Endothelial cell of umbilical vein (primary cell): ENCODE measurements around the gene KRTAP13-2. TPM values are rescaled to one million over a fixed set of nuclear protein-coding genes. Genes with fewer than 3 reads are reported as not detected.

Experiments
- BruUV-seq: library from RNA; stranded (reverse); fragments of 400-500 nt; replicated peaks from 2 replicates; lab custom pipeline; 2021; lab: Mats Ljungman, UMichigan
- CTCF ChIA-PET: fragments of 300-600, 350-600 bp; sonication (Branson Sonifier 250); formaldehyde crosslinking; loops from one replicate; lab custom pipeline; 2021; ENCODE audit warnings: antibody characterized with exemption, inconsistent platforms; lab: Charles Lee
- POLR2A ChIA-PET: fragments of 300-600, 350-600 bp; sonication (Branson Sonifier 250); formaldehyde crosslinking; loops from one replicate; lab custom pipeline; 2021; ENCODE audit warnings: antibody characterized with exemption, inconsistent platforms; lab: Charles Lee
- DNase-seq: peaks from one replicate; pipeline ENCODE4 v3.0.0-alpha.2; 2011; ENCODE audit warnings: low read depth, low spot score
- FAIRE-seq: peaks from 2 replicates; lab custom pipeline; 2011; peaks lifted over from hg19 to GRCh38; lab: Jason Lieb, UNC
- H2AFZ ChIP-seq: 2 replicates; pipeline ENCODE4 v1.6.0; 2012; ENCODE audit warnings: low read depth, low read length, control low read depth, inconsistent platforms
- H3K27ac ChIP-seq: 2 replicates; pipeline ENCODE4 v1.5.1; 2011; ENCODE audit warnings: low read depth, mild to moderate bottlenecking, control low read depth, low read length, moderate library complexity; ENCODE audit not compliant: insufficient read depth
- H3K27me3 ChIP-seq, 2 experiments: 2 replicates each; pipeline versions ENCODE4 v1.6.0 to v1.6.1; 2011; ENCODE audit warnings: low read length in 2 of 2, mixed read lengths in 1 of 2; ENCODE audit not compliant: control insufficient read depth in 2 of 2, insufficient read depth in 2 of 2
- H3K36me3 ChIP-seq, 2 experiments: 2 replicates in 1 of 2; 3 replicates in 1 of 2; pipeline ENCODE4 v1.5.1; 2011; ENCODE audit warnings: low read length in 2 of 2, mild to moderate bottlenecking in 1 of 2, moderate library complexity in 1 of 2; ENCODE audit not compliant: control insufficient read depth in 2 of 2, insufficient read depth in 2 of 2; ENCODE audit errors: extremely low read depth in 1 of 2
- H3K4me1 ChIP-seq: 3 replicates; pipeline ENCODE4 v1.5.1; 2011; ENCODE audit warnings: mild to moderate bottlenecking, low read length; ENCODE audit not compliant: control insufficient read depth, insufficient read depth; ENCODE audit errors: extremely low read depth
- H3K4me2 ChIP-seq: 2 replicates; pipeline ENCODE4 v1.6.1; 2011; ENCODE audit warnings: low read length, control low read depth, mixed read lengths; ENCODE audit not compliant: insufficient read depth
- H3K4me3 ChIP-seq, 3 experiments: fragments of 200-600 bp in 1 of 3; sonication (generic), shearing (Covaris generic) in 1 of 3; replicated peaks in 1 of 3; 2 replicates each; pipeline ENCODE4 v1.5.1; 2011 to 2016; ENCODE audit warnings: control low read depth in 3 of 3, low read length in 3 of 3, mild to moderate bottlenecking in 2 of 3, inconsistent platforms in 1 of 3, low read depth in 1 of 3, moderate library complexity in 1 of 3; ENCODE audit not compliant: insufficient read depth in 1 of 3
- H3K79me2 ChIP-seq: 2 replicates; pipeline ENCODE4 v1.6.0; 2012; ENCODE audit warnings: low read length, inconsistent platforms; ENCODE audit not compliant: control insufficient read depth, insufficient read depth
- H3K9ac ChIP-seq: replicated peaks from 2 replicates; pipeline ENCODE3; 2011; ENCODE audit warnings: low read length, control low read depth; ENCODE audit not compliant: insufficient read depth; ENCODE audit errors: extremely low read depth
- H3K9me1 ChIP-seq: replicated peaks from 3 replicates; pipeline ENCODE4 v1.6.0; 2011; ENCODE audit warnings: mild to moderate bottlenecking, low read length; ENCODE audit not compliant: control insufficient read depth, insufficient read depth; ENCODE audit errors: extremely low read depth
- H3K9me3 ChIP-seq: replicated peaks from 2 replicates; pipeline ENCODE4 v1.5.1; 2012; ENCODE audit warnings: low read length, inconsistent platforms; ENCODE audit not compliant: control insufficient read depth, insufficient read depth
- H4K20me1 ChIP-seq: replicated peaks from 2 replicates; pipeline ENCODE3; 2011; ENCODE audit warnings: mild to moderate bottlenecking, low read length; ENCODE audit not compliant: control insufficient read depth, insufficient read depth; ENCODE audit errors: extremely low read depth
- EZH2 ChIP-seq: IDR thresholded peaks from 2 replicates; pipeline ENCODE4 v1.6.1; 2012; ENCODE audit warnings: borderline replicate concordance, low read depth, mild to moderate bottlenecking, moderate library complexity, low read length, inconsistent platforms; ENCODE audit not compliant: severe bottlenecking
- FOS ChIP-seq: IDR thresholded peaks from 2 replicates; pipeline ENCODE4 v1.6.1; 2011; ENCODE audit warnings: mild to moderate bottlenecking, low read length, moderate library complexity, borderline replicate concordance; ENCODE audit not compliant: insufficient read depth
- GATA2 ChIP-seq: IDR thresholded peaks from 2 replicates; pipeline ENCODE4 v1.7.0; 2011; ENCODE audit warnings: low read depth, mild to moderate bottlenecking, moderate library complexity, mixed read lengths, low read length; ENCODE audit not compliant: insufficient read length, insufficient read depth
- JUN ChIP-seq: IDR thresholded peaks from 2 replicates; pipeline ENCODE4 v1.6.1; 2011; ENCODE audit warnings: borderline replicate concordance, low read depth; ENCODE audit not compliant: insufficient read length, insufficient read depth
- MYC ChIP-seq: IDR thresholded peaks from one replicate; pipeline ENCODE4 v1.6.1; 2011; ENCODE audit warnings: mild to moderate bottlenecking, low read depth, low read length
- POLR2A ChIP-seq: IDR thresholded peaks from 2 replicates; pipeline ENCODE4 v1.6.1; 2012; ENCODE audit warnings: low read depth, mild to moderate bottlenecking, control low read depth, low read length
- POLR2AphosphoS5 ChIP-seq: IDR thresholded peaks from 2 replicates; pipeline ENCODE4 v1.6.1; 2012; ENCODE audit warnings: low read depth, mild to moderate bottlenecking, control low read depth, low read length, moderate library complexity; ENCODE audit not compliant: insufficient read depth
- dilution Hi-C: fragments of 300-500 bp; cut with MboI; formaldehyde crosslinking; loops from one replicate; pipeline ENCODE4 v1.15.0; 2019; ENCODE audit warnings: low sequenced_read_pairs; ENCODE audit not compliant: extremely low pct_ligation_motif_present
- intact Hi-C: fragments of 100-400 bp; cut with micrococcal nuclease; formaldehyde crosslinking; loops from one replicate; pipeline ENCODE4 v1.10.0; 2022
- polyA plus RNA-seq, 4 experiments: library from polyadenylated mRNA; depleted of rRNA in 3 of 4; stranded (reverse) in 3 of 4; unstranded in 1 of 4; fragments of >200 nt; gene quantifications; 2 replicates each; pipeline versions ENCODE4 v1.2.1 to v1.2.3, GENCODE V29; 2011 to 2012; ENCODE audit warnings: missing spikeins in 1 of 4
- total RNA-seq: library from RNA; stranded (reverse); gene quantifications from 2 replicates; pipeline ENCODE4 v1.2.3, GENCODE V29; 2021
- TF ChIP-seq, protein P1 (sequence below), 2 donors: IDR thresholded peaks; 1 replicate in 1 of 2; 2 replicates in 1 of 2; pipeline ENCODE4 v1.5.1; 2011; ENCODE audit warnings: low read length in 2 of 2, mild to moderate bottlenecking in 2 of 2, moderate library complexity in 2 of 2, control low read depth in 1 of 2, inconsistent platforms in 1 of 2, low read depth in 1 of 2; ENCODE audit not compliant: insufficient read depth in 1 of 2; ENCODE audit errors: extremely low read depth in 1 of 2
- TF ChIP-seq, protein P2 (sequence below): IDR thresholded peaks from 2 replicates; pipeline ENCODE4 v1.6.1; 2011; ENCODE audit not compliant: insufficient read depth, insufficient read length

Gene KRTAP13-2
- total and polyA plus RNA-seq, 2 donors (not counting 3 experiments of a cell fraction or from before 2014, with no cell fraction given) = not detected

DNA sequence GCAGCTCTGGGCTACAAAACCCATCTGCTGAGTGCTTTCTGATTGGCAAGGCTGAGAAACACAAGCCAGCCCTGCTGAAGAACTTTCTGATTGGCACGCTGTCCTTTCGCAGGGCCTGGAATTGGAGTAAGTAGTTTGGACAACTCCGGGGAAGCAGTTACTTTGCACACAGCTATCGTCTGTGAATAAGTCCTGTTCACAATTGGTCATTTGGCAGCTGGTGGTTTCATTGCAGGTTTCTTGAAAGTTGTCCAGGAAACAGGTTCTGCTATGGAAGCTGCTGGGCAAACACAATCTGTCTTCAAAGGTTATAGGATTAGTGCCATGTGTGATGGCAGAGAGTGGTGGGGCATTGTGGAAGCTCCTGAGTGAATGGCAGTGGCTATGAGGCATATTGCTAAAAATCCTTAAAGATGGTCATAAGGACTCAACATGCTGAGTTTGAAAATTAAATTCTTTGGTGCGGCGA, 34.8 kb downstream of the KRTAP13-2 start, which contains the start of gene KRTAP27-1:
TSS of gene KRTAP27-1 (minus strand) at position 419 of the 469 bp plus-strand sequence. CDS start at position 393, 26 bp downstream.
- Histone ChIP-seq H3K9me1 (no peaks in the 10 kb centered on the region), H3K9ac (no peak within 1 kb of the TSS), H3K27ac (no peak within 1 kb of the TSS), H3K4me3 (no peak within 1 kb of the TSS), H4K20me1 (no peaks in the 10 kb centered on the region), H3K4me1 (no peaks in the 10 kb centered on the region), H3K9me3 (peaks cover 3% of the 10 kb centered on the region), H3K4me2 (no peak within 1 kb of the TSS), H3K79me2 (no peaks in the 10 kb centered on the region), H2AFZ (no peak within 1 kb of the TSS), H3K36me3 (no peaks in the 10 kb centered on the region), H3K27me3 (no peaks in the 10 kb centered on the region)
- intact Hi-C loops (no loop called here), dilution Hi-C loops (no loop called here)
- CTCF ChIA-PET = no interaction called here
- no peak for FAIRE-seq
- TF ChIP-seq FOS (no peak), GATA2 (no peak), POLR2A (no peak), EZH2 (no peak), JUN (no peak), MYC (no peak), POLR2AphosphoS5 (no peak)
- TF ChIP-seq, protein P1, sequence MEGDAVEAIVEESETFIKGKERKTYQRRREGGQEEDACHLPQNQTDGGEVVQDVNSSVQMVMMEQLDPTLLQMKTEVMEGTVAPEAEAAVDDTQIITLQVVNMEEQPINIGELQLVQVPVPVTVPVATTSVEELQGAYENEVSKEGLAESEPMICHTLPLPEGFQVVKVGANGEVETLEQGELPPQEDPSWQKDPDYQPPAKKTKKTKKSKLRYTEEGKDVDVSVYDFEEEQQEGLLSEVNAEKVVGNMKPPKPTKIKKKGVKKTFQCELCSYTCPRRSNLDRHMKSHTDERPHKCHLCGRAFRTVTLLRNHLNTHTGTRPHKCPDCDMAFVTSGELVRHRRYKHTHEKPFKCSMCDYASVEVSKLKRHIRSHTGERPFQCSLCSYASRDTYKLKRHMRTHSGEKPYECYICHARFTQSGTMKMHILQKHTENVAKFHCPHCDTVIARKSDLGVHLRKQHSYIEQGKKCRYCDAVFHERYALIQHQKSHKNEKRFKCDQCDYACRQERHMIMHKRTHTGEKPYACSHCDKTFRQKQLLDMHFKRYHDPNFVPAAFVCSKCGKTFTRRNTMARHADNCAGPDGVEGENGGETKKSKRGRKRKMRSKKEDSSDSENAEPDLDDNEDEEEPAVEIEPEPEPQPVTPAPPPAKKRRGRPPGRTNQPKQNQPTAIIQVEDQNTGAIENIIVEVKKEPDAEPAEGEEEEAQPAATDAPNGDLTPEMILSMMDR (IDR thresholded peaks at IDR 0.05; ENCODE audit: extremely low read depth in 1 of 2, insufficient read depth in 1 of 2, low read depth in 1 of 2, low read length in 2 of 2) = no peak
- TF ChIP-seq, protein P2, sequence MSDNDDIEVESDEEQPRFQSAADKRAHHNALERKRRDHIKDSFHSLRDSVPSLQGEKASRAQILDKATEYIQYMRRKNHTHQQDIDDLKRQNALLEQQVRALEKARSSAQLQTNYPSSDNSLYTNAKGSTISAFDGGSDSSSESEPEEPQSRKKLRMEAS = no peak
- BruUV-seq = no TSS peak
- no peak for DNase-seq
- POLR2A ChIA-PET = no interaction called here
